Nephron (organoid): ENCODE measurements around the gene NGB.

Experiments used
- H3K27ac Mint-ChIP-seq, 3 experiments: 2 replicates each; pipeline ENCODE4 v1.8.0; 2020; ENCODE audit warnings: mixed read lengths in 3 of 3, mild to moderate bottlenecking in 2 of 3, moderate library complexity in 1 of 3
- H3K27me3 Mint-ChIP-seq: 2 replicates; pipeline ENCODE4 v1.8.0; 2021; ENCODE audit warnings: low read depth, mild to moderate bottlenecking, moderate library complexity, mixed read lengths
- H3K36me3 Mint-ChIP-seq: 2 replicates; pipeline ENCODE4 v1.8.0; 2020; ENCODE audit warnings: low read depth, mixed read lengths
- H3K4me1 Mint-ChIP-seq: 2 replicates; pipeline ENCODE4 v1.8.0; 2020; ENCODE audit warnings: mixed read lengths
- H3K4me3 Mint-ChIP-seq, 3 experiments: 2 replicates each; pipeline ENCODE4 v1.8.0; 2020; ENCODE audit warnings: mild to moderate bottlenecking in 3 of 3, mixed read lengths in 3 of 3, moderate library complexity in 2 of 3
- H3K9me3 Mint-ChIP-seq: 2 replicates; pipeline ENCODE4 v1.8.0; 2020; ENCODE audit warnings: mixed read lengths
- CTCF ChIP-seq, 3 experiments: fragments of 200-600 bp; sonication (generic); IDR thresholded peaks; one replicate each; pipeline ENCODE4 v1.5.0; 2021; ENCODE audit warnings: antibody characterized with exemption in 3 of 3; ENCODE audit not compliant: unreplicated experiment in 3 of 3

Gene NGB

DNA sequence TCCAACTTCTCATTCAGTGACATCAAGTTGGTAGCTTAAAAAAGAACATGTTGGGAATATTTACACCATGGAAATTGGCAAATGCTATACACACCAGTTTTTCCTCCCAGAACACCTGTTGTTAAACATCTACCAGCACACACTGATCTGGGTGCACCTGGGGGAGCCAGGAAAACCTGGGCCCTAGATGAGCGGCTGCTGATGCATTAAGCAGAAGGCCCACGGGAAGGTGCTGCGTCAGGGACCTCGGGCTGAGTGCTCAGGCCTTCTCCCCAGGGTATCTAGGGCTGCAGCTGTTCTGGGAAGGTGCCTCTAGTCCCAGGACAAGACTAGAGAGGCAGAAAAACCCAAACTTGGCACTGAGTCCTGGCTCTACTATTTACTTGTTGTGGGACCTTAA is 2.8 kb upstream of the NGB start:
- no peak overlapping the region for H3K4me3 Mint-ChIP-seq
- H3K36me3 Mint-ChIP-seq = no peaks in the 10 kb centered on the region
- no peak for TF ChIP-seq CTCF (IDR thresholded peaks at IDR 0.05; ENCODE audit: unreplicated experiment in 3 of 3)
- H3K27me3 Mint-ChIP-seq = peaks cover 51% of the 10 kb centered on the region
- H3K27ac Mint-ChIP-seq = no peak overlapping the region
- peaks cover 3% of the 10 kb centered on the region for H3K4me1 Mint-ChIP-seq
- H3K9me3 Mint-ChIP-seq = no peaks in the 10 kb centered on the region

DNA sequence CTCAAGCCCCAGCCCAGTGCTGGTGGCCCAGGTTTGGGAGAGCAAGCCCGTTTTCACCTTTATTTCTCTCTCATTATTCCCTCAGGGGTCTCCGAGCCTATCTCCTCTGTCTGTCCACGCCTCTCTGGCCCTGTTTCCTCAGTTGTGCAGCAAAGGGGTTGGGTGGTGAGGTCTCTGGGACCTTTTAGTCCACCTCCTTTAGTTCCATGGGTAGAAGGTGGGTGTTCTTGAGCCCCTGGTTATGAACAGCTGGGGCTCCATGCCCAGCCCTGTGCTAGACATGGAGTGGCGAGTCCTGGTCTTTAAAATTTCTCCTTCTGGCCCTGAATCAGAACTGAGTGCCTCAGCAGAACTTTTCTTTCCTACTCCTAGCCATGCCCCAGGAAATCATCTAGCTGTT is 1.3 kb upstream of the NGB start:
- Mint-ChIP-seq H3K27ac (no peak overlapping the region), H3K27me3 (peaks cover 63% of the 10 kb centered on the region), H3K4me3 (peak overlapping the region in 2 of 3 experiments; percentile 39 to 55), H3K9me3 (peaks cover 4% of the 10 kb centered on the region), H3K4me1 (peaks cover 3% of the 10 kb centered on the region), H3K36me3 (no peaks in the 10 kb centered on the region)
- TF ChIP-seq CTCF (IDR thresholded peaks at IDR 0.05; ENCODE audit: unreplicated experiment in 3 of 3) = no peak

GRCh38 chr14:77270361-77271112 is 469 bp downstream of the NGB start:
- H3K4me1 Mint-ChIP-seq = peaks cover 3% of the 10 kb centered on the region
- peaks cover 63% of the 10 kb centered on the region for H3K27me3 Mint-ChIP-seq
- peaks cover 4% of the 10 kb centered on the region for H3K9me3 Mint-ChIP-seq
- H3K36me3 Mint-ChIP-seq = no peaks in the 10 kb centered on the region
- TF ChIP-seq CTCF (IDR thresholded peaks at IDR 0.05; ENCODE audit: unreplicated experiment in 3 of 3) = no peak
- peak overlapping the region in 2 of 3 experiments; percentile 36 to 50 for H3K4me3 Mint-ChIP-seq
- H3K27ac Mint-ChIP-seq = no peak overlapping the region

DNA sequence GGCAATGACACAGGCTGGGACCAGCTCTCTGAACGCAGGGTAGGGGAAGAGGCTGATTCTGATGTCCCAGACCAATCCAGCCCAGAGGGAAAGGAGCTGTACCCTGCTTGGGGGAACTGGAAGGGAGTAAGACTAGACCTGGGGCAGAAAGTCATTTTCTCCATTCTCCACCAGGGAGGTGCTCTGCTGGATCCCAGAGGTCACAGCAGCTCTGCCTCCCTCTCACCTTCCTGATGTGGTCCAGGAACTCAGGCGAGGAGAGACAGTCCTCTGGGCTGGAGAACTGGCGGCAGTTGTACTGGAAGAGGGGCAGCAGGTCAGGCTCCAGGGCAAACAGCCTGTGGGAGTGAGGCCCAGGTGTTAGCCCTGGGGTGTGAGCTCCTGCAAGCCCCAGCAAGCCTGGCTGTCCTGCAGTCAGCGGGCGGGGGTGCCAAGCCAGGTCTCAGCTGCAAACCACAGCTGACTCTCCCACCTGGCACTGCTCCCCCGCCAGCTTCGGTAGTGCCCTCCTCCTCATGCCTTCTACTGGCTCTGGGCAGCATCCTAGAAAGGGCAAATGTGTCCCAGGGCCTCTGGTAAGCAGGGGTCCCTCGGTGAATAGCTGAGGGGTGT is 1.9 kb downstream of the NGB start:
- no peak for TF ChIP-seq CTCF (IDR thresholded peaks at IDR 0.05; ENCODE audit: unreplicated experiment in 3 of 3)
- peaks cover 4% of the 10 kb centered on the region for H3K9me3 Mint-ChIP-seq
- peaks cover 3% of the 10 kb centered on the region for H3K4me1 Mint-ChIP-seq

DNA sequence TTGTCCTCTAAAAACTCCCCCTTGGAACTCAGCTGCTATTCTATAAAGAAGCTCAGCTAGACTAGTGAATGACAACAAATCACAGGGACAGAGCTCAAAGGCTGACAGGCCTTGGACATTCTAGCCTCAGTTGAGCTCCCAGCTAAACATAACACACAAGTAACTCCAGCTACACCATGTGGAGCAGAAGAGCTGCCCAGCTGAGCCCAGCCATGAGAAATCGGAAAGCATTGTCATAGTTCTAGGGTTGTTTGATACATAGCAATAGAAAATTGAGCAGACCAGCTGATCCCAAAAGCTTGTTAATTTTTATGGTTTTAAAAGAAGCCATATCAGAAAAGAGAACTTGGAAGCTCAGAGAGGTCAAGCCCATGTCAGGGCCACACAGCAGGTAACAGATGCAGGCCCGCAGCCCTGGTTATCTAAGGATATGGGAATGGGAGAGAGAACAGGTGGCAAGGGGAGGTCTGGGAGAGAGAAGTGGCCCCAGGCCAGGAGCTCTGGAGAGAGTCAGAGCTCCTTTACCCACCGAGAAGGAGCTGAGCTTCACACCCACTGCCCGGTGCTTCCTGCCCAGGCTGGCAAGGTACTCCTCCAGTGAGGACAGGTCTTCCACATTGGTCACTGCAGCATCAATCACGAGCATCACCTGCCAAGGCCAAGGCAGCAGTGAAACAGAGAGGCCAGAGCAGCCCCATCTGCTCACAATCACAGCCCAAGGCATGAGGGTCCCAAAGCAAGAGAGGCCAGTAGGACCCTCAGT is 2.9 kb downstream of the NGB start:
- Mint-ChIP-seq H3K27me3 (peaks cover 67% of the 10 kb centered on the region), H3K4me3 (no peak overlapping the region), H3K27ac (no peak overlapping the region), H3K4me1 (peaks cover 3% of the 10 kb centered on the region), H3K9me3 (peaks cover 4% of the 10 kb centered on the region), H3K36me3 (no peaks in the 10 kb centered on the region)
- no peak for TF ChIP-seq CTCF (IDR thresholded peaks at IDR 0.05; ENCODE audit: unreplicated experiment in 3 of 3)

More for the DNA sequence above, 1.9 kb downstream of the NGB start:
- Mint-ChIP-seq H3K27ac (no peak overlapping the region), H3K36me3 (no peaks in the 10 kb centered on the region), H3K4me3 (no peak overlapping the region), H3K27me3 (peaks cover 66% of the 10 kb centered on the region)
